GM21717 (cell line): Measurements from ENCODE around the gene TSPAN32.

Experiments used
- ATAC-seq: cut with Tn5 transposase; IDR thresholded peaks from one replicate; pipeline ENCODE4 v1.9.1; 2021; ENCODE audit warnings: mild to moderate bottlenecking, moderate library complexity; ENCODE audit not compliant: unreplicated experiment

Gene TSPAN32

GRCh38 chr11:2302896-2303626 lies 1.2 kb downstream of the TSPAN32 start:
- no peak for ATAC-seq

DNA sequence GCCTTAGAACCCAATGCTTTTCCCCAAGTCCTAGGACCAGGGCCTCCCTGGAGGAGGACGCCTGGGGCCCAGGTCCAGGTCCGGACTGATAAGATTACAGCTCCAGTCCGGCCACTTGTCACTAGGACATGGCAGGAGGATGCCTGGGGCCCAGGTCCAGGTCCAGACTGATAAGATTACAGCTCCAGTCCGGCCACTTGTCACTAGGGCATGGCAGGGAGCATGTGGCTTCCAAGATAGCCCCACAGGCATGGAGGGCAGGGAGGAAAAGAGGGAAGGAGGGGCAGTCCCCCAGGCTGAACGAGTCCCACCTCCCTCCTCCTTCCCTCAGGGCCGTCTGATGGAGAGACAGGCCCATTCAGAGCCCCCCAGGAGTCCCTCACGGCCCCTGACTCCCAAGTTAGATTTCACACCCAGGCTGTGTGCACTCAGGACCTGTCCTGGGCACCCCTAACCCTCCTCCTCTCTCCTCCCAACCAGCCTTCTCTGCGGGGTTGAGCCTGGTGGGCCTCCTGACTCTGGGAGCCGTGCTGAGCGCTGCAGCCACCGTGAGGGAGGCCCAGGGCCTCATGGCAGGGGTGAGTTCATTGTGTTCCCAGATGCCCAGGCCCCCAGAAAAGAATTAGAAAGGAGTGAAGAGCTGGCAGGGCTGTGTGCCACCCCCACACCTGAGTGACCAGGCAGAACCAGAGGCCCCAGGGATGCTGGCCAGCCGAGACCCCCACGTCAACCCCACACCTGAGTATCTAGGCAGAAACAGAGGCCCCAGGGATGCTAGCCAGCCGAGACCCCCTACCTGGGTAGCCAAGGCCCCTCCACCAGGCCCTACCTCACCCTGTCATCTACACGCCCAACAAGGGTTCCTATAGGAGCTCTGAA lies 2.1 kb downstream of the TSPAN32 start:
- ATAC-seq, result no peak

GRCh38 chr11:2304506-2305139 lies 2.8 kb downstream of the TSPAN32 start:
- no peak for ATAC-seq

DNA sequence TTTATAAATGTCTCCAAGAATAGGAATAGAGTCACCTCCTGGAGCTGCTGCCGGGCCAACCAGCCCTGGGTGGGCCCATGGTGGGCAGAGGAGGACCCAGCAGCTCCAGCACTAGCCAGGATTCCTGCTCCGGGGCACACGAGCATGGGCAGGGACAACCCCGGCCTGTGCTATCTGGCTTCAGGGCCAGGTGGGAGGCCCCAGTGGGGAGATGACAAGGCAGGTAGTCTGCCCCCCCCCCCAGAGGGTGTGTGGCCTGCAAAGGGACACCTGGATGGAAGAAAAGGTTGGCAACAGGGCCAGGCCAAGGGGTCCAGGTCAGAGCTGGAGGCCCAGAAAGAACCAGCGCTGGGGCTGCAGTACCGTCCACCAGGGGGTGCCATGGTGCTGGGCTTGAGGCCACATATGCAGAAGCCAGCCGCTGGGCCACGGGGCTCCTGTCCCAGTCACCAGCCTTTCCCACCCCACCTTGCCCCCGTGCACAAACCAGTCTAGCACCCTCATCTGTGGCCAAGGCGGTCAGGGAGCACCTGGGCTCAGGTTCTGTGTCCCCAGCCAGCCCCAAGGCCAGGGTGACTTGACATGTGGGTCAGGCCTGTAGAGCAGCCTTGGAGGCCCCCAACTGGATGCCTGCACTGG lies 3.4 kb downstream of the TSPAN32 start:
- ATAC-seq, result no peak

GRCh38 chr11:2305788-2306451 lies 4.1 kb downstream of the TSPAN32 start:
- ATAC-seq, result no peak

DNA sequence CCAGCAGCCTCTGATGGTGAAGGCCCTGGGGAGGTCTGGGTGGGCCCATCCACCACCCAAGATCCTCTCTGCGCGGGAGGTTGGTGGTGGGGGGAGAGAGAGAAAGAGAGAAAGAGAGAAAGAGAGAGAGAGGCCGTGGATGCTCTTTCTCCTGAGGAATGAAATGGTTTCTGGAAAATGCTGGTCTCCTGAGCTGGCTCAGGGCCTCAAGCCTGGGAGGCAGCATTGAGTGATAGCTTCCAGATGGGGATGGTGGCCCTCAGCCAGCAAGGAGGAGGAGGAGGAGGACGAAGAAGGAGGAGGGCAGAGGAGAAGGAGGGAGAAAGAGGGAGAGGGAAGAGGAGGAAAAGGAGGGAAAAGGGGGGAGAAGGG lies 4.6 kb downstream of the TSPAN32 start:
- ATAC-seq, result no peak

DNA sequence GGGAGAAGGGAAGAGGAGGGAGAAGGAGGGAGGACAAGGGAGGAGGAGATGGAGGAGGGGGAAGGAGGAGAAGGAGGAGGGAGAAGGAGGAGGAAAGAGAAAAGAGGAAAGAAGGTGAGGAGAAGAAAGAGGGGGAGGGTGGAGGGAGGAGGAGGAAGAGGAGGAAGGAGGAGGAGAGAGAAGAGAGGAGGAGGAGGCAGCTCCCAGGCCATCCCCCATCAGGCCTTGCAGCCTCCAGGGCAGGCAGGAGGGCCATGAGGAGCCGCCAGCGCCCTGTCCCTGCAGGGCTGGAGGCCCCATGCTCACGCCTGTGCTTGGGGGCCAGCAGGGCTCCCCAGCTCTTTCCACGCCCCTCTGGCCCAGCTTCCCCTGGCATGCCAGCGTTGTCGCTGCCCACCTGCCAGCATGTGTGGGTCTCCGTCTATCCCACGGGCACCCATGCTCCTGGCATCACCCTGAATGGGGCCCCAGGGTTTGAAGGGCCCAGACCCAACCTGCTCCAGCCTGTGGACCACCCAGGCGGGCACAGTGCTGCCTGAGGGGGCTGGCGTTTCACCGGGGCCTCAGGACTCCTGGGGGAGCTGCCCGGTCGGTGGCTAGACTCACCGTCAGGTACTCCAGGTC lies 5.2 kb downstream of the TSPAN32 start:
- ATAC-seq, result no peak

GRCh38 chr11:2307501-2308331 lies 5.9 kb downstream of the TSPAN32 start:
- ATAC-seq, result no peak

- no peak for ATAC-seq
Observed at GRCh38 chr11:2308713-2309112, 6.9 kb downstream of the TSPAN32 start.

- no peak for ATAC-seq
Observed at GRCh38 chr11:2309251-2310072, 7.6 kb downstream of the TSPAN32 start.

GRCh38 chr11:2310073-2310785 lies 8.4 kb downstream of the TSPAN32 start:
- no peak for ATAC-seq

GRCh38 chr11:2310786-2311352 lies 9.1 kb downstream of the TSPAN32 start:
- ATAC-seq, result no peak

GRCh38 chr11:2311353-2312133 lies 9.7 kb downstream of the TSPAN32 start:
- ATAC-seq, result no peak

DNA sequence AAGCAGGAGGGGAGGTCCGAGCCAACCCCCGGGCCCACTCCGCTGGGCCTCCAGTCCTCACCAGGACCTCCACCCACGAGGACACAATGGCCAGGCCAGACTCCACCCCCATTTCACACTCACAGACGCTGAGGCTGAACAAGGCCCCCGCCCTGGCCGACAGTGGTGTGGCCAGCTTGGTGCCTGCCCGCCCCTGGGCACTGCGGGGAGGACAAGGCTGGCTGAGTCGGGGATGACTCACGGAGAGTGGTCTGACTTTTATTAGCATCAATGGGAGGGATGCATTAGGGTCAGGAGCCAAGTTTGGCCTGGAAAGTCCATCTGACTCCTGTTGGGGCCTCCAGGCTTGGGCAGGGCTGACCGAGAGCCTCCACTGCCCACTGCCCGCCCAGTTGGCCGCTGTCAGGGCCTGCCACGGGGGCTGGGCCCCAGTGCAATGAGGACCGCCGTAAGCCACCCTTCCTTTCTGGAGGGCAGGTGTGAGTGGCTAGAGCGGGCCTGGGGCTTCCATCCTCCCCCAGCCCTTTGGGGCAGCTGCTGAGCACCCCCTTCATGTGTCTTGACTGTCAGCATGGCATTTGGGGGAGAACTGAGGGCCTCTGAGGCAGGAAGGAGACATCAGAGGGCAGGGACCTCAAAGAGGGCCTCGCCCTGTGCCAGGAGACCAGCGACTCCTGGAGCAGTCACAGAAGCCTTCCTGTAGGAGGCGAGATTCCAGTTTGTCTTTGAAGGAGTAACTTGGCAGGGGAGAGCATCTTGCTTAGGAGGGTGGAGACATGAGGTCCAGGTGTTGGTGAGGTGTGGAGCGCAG lies 10.6 kb downstream of the TSPAN32 start:
- no peak for ATAC-seq

DNA sequence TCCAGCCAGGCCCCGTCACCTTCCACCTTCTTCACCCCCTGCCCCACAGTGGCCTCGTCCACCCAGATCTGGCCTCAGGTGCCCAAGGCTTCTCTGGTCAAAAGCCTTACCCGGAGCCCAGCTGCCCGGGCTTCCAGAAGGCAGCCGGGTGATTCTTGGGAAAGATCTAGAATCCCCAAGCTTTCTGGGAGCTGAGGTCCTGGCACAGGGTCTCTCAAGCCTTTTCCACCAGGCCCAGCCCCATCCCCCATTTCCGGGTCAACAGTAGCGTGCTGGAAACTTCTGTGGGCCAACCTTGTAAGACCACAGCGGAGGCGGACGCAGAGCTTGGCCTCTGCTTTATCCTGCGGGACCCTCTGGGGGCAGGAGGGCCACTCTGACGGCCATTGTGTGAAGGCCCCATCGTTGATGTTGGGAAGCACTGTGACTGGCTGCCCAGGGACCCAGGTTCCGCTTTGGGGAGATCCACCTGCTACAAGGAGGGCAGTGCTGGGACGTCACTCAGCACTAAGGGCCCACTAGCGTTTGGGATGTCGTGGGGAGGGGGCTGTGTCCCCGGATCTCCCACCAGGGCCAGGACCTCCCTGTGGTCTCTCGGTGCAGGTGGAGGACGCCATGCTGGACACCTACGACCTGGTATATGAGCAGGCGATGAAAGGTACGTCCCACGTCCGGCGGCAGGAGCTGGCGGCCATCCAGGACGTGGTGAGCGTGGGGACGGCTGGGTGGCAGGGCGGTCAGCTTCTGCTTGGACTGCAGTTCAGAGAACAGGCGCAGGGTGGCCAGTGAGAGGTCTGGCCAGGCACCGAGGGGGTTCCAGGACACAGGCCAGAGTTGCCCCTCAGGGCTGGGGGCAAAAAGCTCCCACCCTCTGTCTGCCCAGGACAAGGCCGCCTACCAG lies 11.5 kb downstream of the TSPAN32 start:
- ATAC-seq, result no peak
